K562 (cell line): Measurements from ENCODE around the gene PI4KA. TPM values are rescaled to one million over a fixed set of nuclear protein-coding genes. Genes with fewer than 3 reads are reported as not detected.

Experiments used
- CEBPB ChIP-seq: fragments of 450-650 bp; IDR thresholded peaks from 2 replicates; pipeline ENCODE4 v1.6.1; 2016; ENCODE audit warnings: missing genetic modification characterization, missing compliant biosample characterization
- CHD2 ChIP-seq: IDR thresholded peaks from 2 replicates; pipeline ENCODE4 v1.6.1; 2011; ENCODE audit warnings: low read depth, low read length
- HEY1 ChIP-seq: fragments of 250-450 bp; sonication (Bioruptor Pico); IDR thresholded peaks from 2 replicates; pipeline ENCODE4 v1.5.0; 2020; ENCODE audit warnings: mild to moderate bottlenecking, moderate library complexity, borderline replicate concordance
- NR1H2 ChIP-seq: sonication (generic); formaldehyde crosslinking; IDR thresholded peaks from 2 replicates; pipeline ENCODE4 v1.4.0; 2020; ENCODE audit warnings: mild to moderate bottlenecking, missing genetic modification reagents
- OTX1 ChIP-seq: fragments of 450-650 bp; formaldehyde crosslinking; IDR thresholded peaks from 2 replicates; pipeline ENCODE4 v1.4.0; 2022; ENCODE audit warnings: mild to moderate bottlenecking
- PCBP2 ChIP-seq: fragments of 200-400 bp; formaldehyde crosslinking; IDR thresholded peaks from 2 replicates; pipeline ENCODE4 v1.6.1; 2018; ENCODE audit warnings: low read length, low read depth, mild to moderate bottlenecking, moderate library complexity; ENCODE audit not compliant: poor library complexity, severe bottlenecking
- POLR2H ChIP-seq: IDR thresholded peaks from 2 replicates; pipeline ENCODE4 v1.6.1; 2016; ENCODE audit warnings: missing genetic modification characterization, low read depth, mild to moderate bottlenecking, control low read depth, missing compliant biosample characterization, moderate library complexity
- RBM17 ChIP-seq: fragments of 200-400 bp; formaldehyde crosslinking; IDR thresholded peaks from 2 replicates; pipeline ENCODE4 v1.6.1; 2017; ENCODE audit warnings: low read depth, mild to moderate bottlenecking, low read length, borderline replicate concordance
- TRIM24 ChIP-seq, 2 experiments: fragments of 450-650 bp; IDR thresholded peaks; 2 replicates each; pipeline ENCODE4 v1.6.1; 2016
- ZNF175 ChIP-seq: fragments of 200-800 bp; sonication (Bioruptor generic); IDR thresholded peaks from 2 replicates; pipeline ENCODE4 v1.6.1; 2016; ENCODE audit warnings: low read depth, mild to moderate bottlenecking, missing genetic modification characterization, missing compliant biosample characterization
- ZNF217 ChIP-seq: sonication (generic); formaldehyde crosslinking; IDR thresholded peaks from 2 replicates; pipeline ENCODE4 v1.8.0; 2022; ENCODE audit warnings: mild to moderate bottlenecking, missing genetic modification reagents
- ZNF707 ChIP-seq: fragments of 250-450 bp; sonication (Bioruptor Pico); conservative IDR thresholded peaks from 2 replicates; pipeline ENCODE4 v1.8.0; 2022; ENCODE audit warnings: inconsistent platforms, mild to moderate bottlenecking, moderate library complexity
- polyA plus RNA-seq, 8 experiments: library from polyadenylated mRNA; depleted of rRNA in 4 of 8; stranded (reverse) in 5 of 8; unstranded in 3 of 8; fragments of >200 nt; fragmentation: Nextera tagmentation in 2 of 8; fragmentation: Illumina TruSeq in 1 of 8; extraction: Ambion mirVana in 2 of 8; extraction: Trizol in 1 of 8; gene quantifications; 2 replicates each; pipeline versions ENCODE4 v1.2.1 to v1.2.3, GENCODE V29; 2011 to 2014; ENCODE audit warnings: inconsistent platforms in 1 of 8, missing spikeins in 1 of 8
- total RNA-seq, 7 experiments: library from RNA; depleted of rRNA in 6 of 7; stranded (reverse); fragments of >200 nt in 6 of 7; fragmentation: Illumina TruSeq in 2 of 7; extraction: Trizol in 2 of 7; gene quantifications; 2 replicates each; pipeline versions ENCODE4 v1.2.1 to v1.2.3, GENCODE V29; 2011 to 2021; ENCODE audit warnings: low replicate concordance in 1 of 7
- TF ChIP-seq, protein P1 (sequence below): fragments of 200-600 bp; sonication (generic); IDR thresholded peaks from one replicate; pipeline ENCODE4 v1.6.1; 2012; ENCODE audit warnings: mild to moderate bottlenecking, low read depth, low read length, inconsistent platforms
- TF ChIP-seq, protein P2 (sequence below): fragments of 450-650 bp; formaldehyde crosslinking; IDR thresholded peaks from 2 replicates; pipeline ENCODE4 v1.4.0; 2022; ENCODE audit warnings: missing genetic modification characterization

The PI4KA gene
- total and polyA plus RNA-seq, 9 of the 15 experiments (the other 6 are each of a cell fraction or from before 2014, with no cell fraction given): 7.3 to 187 (median 84.7) TPM

DNA sequence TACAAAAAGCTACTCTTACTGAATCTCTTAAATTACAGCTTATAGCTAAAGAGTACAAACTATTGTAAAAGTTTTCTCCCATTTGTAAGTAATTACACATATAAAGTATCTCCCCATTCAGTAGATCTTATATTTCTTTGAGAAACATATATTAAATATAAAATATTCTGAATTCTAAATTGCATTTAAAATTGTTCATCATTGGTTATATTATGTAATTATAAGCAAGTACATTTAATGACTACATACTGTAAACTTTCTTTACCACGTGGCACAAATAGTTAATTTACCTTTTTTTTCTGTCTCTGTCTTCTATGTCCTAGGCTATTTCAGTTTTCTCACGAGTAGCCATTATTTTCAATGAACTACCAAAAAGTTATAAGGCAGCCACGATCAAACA lies 185.9 kb downstream of the PI4KA start (continued):
- TF ChIP-seq, protein P1, sequence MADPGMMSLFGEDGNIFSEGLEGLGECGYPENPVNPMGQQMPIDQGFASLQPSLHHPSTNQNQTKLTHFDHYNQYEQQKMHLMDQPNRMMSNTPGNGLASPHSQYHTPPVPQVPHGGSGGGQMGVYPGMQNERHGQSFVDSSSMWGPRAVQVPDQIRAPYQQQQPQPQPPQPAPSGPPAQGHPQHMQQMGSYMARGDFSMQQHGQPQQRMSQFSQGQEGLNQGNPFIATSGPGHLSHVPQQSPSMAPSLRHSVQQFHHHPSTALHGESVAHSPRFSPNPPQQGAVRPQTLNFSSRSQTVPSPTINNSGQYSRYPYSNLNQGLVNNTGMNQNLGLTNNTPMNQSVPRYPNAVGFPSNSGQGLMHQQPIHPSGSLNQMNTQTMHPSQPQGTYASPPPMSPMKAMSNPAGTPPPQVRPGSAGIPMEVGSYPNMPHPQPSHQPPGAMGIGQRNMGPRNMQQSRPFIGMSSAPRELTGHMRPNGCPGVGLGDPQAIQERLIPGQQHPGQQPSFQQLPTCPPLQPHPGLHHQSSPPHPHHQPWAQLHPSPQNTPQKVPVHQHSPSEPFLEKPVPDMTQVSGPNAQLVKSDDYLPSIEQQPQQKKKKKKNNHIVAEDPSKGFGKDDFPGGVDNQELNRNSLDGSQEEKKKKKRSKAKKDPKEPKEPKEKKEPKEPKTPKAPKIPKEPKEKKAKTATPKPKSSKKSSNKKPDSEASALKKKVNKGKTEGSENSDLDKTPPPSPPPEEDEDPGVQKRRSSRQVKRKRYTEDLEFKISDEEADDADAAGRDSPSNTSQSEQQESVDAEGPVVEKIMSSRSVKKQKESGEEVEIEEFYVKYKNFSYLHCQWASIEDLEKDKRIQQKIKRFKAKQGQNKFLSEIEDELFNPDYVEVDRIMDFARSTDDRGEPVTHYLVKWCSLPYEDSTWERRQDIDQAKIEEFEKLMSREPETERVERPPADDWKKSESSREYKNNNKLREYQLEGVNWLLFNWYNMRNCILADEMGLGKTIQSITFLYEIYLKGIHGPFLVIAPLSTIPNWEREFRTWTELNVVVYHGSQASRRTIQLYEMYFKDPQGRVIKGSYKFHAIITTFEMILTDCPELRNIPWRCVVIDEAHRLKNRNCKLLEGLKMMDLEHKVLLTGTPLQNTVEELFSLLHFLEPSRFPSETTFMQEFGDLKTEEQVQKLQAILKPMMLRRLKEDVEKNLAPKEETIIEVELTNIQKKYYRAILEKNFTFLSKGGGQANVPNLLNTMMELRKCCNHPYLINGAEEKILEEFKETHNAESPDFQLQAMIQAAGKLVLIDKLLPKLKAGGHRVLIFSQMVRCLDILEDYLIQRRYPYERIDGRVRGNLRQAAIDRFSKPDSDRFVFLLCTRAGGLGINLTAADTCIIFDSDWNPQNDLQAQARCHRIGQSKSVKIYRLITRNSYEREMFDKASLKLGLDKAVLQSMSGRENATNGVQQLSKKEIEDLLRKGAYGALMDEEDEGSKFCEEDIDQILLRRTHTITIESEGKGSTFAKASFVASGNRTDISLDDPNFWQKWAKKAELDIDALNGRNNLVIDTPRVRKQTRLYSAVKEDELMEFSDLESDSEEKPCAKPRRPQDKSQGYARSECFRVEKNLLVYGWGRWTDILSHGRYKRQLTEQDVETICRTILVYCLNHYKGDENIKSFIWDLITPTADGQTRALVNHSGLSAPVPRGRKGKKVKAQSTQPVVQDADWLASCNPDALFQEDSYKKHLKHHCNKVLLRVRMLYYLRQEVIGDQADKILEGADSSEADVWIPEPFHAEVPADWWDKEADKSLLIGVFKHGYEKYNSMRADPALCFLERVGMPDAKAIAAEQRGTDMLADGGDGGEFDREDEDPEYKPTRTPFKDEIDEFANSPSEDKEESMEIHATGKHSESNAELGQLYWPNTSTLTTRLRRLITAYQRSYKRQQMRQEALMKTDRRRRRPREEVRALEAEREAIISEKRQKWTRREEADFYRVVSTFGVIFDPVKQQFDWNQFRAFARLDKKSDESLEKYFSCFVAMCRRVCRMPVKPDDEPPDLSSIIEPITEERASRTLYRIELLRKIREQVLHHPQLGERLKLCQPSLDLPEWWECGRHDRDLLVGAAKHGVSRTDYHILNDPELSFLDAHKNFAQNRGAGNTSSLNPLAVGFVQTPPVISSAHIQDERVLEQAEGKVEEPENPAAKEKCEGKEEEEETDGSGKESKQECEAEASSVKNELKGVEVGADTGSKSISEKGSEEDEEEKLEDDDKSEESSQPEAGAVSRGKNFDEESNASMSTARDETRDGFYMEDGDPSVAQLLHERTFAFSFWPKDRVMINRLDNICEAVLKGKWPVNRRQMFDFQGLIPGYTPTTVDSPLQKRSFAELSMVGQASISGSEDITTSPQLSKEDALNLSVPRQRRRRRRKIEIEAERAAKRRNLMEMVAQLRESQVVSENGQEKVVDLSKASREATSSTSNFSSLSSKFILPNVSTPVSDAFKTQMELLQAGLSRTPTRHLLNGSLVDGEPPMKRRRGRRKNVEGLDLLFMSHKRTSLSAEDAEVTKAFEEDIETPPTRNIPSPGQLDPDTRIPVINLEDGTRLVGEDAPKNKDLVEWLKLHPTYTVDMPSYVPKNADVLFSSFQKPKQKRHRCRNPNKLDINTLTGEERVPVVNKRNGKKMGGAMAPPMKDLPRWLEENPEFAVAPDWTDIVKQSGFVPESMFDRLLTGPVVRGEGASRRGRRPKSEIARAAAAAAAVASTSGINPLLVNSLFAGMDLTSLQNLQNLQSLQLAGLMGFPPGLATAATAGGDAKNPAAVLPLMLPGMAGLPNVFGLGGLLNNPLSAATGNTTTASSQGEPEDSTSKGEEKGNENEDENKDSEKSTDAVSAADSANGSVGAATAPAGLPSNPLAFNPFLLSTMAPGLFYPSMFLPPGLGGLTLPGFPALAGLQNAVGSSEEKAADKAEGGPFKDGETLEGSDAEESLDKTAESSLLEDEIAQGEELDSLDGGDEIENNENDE: no peak
- no peak for TF ChIP-seq ZNF175 (CRISPR knock-in tag)
- no peak for TF ChIP-seq TRIM24 (IDR thresholded peaks at IDR 0.05)
- no peak for TF ChIP-seq PCBP2
- TF ChIP-seq HEY1: no peak
- TF ChIP-seq NR1H2 (CRISPR knock-in tag): no peak
- TF ChIP-seq, protein P2, sequence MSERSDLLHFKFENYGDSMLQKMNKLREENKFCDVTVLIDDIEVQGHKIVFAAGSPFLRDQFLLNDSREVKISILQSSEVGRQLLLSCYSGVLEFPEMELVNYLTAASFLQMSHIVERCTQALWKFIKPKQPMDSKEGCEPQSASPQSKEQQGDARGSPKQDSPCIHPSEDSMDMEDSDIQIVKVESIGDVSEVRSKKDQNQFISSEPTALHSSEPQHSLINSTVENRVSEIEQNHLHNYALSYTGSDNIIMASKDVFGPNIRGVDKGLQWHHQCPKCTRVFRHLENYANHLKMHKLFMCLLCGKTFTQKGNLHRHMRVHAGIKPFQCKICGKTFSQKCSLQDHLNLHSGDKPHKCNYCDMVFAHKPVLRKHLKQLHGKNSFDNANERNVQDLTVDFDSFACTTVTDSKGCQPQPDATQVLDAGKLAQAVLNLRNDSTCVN: no peak
- TF ChIP-seq ZNF217 (CRISPR knock-in tag): no peak
- no peak; the same call in 1 of the 2 replicates for TF ChIP-seq CEBPB (tag)
- TF ChIP-seq RBM17: 0 out of 2 replicates have a peak, but pooled peaks have one; percentile 35
- no peak for TF ChIP-seq ZNF707 (CRISPR knock-in tag)
- peak; percentile 64 for TF ChIP-seq POLR2H
- no peak for TF ChIP-seq OTX1
- TF ChIP-seq CHD2: no peak
